Stimulated activated CD4-positive, alpha-beta T cell treated with anti-CD3 and anti-CD28 coated beads, Interleukin-1b, Interleukin-23, amount 100 ng/mL, for 4 hours (primary cell): ENCODE measurements around the gene CLCN4.

Experiments used
- DNase-seq, 2 donors: peaks; one replicate each; pipeline ENCODE4 v3.0.0-alpha.2; 2020; ENCODE audit warnings: low read depth in 2 of 2

The CLCN4 gene

DNA sequence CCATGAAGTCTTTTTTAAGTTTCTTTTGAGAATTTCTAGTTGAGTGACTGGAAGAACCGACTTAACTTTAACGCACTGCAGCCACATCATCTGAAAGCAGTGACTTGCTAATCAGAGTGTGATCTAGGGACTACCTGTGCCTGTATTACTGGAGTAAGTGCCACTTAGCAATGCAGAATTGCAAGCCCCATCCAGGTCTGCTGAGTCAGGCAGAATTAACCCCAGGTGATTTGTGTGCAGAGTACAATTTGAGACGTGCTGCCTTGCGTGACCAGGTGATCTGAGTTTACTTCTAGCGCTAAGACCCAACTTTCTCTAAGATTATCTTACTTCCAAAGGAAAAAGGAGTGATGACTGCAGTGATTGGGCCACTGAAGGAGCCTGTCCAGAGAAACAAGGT lies 85.3 kb downstream of the CLCN4 start:
- DNase-seq, result no peak

DNA sequence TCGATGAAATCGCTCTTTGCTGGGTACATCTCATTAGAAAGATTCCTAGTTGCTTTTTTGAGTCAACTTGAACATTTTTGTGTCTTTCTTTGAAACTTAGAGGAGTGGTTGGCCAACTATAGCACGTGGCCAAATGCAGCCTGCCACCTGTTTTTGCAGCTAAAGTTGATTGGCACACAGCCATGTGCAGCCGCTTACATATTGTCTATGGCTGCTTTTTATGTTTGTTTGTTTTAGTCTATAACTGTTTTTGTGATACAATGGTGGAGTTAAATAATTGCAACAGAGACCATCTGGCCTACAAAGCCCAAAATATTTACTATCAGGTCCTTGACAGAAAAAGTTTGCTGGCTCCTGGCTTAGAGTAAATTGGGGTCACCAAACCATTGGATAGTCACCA lies 86.3 kb downstream of the CLCN4 start:
- no peak for DNase-seq

DNA sequence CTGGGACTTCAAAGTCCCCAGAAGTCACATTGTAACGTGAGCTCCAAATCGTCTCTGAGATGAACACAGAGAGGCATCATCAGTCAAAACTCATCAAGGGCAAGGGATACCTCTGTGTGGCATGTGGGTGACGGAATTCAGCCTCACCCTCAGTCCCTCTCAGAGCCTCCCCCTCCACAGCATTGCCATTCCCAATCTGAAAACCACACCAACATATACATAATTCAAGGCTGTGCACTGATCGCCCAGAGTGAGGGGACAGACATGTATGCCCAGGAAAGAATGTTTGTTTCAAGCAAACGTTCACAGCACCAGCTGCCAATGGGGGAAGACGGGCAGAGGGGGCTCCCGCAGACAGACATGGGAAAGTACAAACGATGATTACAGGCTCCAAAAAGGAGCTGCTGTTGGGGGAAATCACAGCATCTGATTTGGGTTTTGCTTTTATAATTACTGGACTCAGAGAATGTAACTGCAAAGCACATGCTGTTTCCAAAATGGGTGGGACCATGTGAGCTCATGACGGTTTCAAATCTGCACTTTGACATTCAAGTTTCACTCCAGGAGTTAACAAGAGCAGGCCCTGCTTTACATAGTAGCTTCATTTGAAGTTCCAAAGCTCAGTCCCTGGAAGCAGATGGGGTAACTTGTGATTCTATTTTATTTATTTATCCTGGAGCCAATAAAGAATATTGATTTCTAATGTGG lies 88.3 kb downstream of the CLCN4 start:
- DNase-seq, result no peak

DNA sequence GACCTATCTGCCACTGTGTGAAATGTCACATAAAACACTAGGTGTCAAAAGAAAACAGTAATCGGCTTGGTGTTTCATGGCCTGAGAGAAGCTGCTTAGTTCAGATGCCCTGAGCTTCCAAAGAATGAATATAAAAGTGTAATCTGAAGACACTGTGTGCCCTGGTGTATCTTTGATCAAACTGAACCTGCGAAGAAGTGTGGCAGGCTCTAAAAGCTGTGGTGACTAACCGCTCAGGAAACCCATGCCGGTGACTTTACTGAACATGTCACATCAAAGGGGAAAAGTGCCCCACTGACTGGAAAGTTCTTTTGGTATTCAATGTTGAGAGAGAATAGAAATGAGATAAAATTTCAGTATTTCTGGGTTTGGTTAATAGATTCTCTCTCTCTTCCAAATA lies 89.1 kb downstream of the CLCN4 start:
- DNase-seq, result no peak

DNA sequence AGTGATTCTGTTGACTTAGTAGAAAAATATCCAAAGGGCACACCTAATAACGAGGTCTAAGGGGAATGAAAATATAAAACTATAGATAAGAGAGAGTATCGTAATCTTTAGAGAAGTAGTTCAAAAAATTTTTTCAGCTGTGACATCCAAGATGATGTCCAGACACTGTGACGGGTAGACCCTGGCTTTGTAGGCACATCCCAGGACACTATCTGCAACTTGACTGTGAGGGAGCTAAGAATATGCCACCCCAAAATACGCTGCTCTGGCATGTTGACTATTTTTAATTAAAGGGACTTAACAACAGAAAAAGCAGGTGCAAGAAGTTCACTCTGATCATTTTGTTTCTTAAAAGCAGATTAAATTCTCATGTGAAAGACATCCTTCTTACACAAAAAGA lies 89.5 kb downstream of the CLCN4 start:
- no peak for DNase-seq

DNA sequence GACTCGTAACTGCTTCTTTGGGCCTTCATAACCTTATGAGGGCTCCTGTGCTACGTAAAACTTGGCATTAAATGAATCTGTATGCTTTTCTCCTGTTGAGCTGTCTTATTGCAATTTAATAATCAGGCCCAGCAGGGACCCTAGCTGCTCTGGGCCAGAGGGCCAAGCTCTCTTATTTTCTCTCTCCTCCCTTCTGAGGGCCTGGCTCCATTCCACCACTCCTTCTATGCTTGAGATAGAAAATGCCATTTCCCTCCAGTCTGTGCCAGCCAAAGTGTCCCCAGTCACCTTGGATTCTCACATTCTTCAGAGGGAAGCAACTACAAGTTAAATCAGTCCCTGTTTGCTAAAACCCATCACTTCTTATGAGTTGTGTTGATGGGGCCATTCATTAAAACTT lies 90.1 kb downstream of the CLCN4 start:
- no peak for DNase-seq

DNA sequence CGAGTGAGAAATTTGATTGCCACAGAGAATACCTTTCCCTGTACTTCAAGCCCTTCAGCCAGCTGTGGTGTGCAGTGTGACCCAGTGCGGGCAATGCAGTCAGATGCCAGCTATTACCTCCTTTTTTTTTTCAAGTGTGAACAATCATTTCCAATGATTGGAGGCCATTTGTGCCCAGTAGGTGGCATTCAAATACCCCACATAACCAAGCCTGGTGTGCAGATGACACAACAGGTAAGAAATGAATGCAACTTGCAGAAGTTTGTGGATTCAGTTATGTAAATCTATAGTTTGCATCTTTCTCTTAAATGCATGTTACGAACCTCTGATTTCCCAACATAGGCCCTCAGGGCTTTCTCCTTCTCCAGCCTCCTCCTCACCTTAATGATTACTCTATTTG lies 98.0 kb downstream of the CLCN4 start:
- no peak for DNase-seq

DNA sequence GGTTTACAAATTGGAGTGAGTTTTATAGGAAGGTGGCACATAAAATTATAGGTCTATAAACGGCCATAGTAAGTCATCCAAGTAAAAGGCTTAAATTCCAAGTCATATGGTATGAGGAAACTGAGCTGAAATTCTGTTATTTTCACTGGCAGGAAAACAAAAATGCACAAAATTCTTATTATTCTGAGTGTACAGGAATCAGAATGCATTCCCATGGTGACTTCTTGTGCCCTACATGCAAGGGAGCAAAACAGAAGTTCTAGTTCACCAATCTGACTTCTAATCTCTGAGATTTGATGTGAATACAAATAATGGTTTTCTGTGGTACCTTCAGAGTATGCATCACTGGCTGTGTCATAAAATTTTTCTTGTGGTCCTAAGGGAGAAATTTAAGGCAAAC lies 102.9 kb downstream of the CLCN4 start:
- DNase-seq, result no peak

DNA sequence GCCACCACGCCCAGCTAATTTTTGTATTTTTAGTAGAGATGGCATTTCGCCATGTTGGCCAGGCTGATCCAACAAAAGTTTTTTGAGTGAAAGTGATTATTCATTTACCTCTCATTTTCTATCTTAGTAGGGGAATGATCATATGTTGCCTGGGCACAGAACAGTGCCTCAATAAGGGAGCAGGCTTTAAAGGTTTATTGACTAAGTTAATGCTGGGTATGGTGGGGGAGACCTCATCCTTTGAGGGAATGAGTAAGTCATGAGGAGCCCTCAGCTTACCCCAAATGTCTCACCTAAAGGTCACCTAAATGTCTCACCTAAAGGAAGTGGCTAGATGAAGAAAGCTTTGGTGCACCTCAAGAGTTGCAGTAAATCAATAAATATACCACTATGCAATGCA lies 109.0 kb downstream of the CLCN4 start:
- no peak for DNase-seq

DNA sequence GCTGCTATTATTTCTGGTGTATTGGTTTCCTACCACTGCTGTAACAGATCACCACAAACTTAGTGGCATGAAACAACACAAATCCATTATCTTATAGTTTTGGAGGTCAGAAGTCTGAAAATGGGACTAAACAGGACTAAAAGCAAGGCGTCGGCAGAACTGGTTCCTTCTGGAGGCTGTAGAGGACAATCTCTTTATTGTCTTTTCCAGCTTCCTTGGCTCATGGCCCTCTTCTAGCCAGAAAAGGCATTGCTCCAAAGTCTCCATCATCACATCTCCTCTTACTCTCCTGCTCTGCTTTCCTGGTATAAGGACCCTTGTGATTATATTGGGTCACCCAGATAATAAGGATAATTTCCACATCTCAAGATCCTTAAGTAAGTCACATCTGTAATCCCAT lies 121.9 kb downstream of the CLCN4 start:
- no peak for DNase-seq

DNA sequence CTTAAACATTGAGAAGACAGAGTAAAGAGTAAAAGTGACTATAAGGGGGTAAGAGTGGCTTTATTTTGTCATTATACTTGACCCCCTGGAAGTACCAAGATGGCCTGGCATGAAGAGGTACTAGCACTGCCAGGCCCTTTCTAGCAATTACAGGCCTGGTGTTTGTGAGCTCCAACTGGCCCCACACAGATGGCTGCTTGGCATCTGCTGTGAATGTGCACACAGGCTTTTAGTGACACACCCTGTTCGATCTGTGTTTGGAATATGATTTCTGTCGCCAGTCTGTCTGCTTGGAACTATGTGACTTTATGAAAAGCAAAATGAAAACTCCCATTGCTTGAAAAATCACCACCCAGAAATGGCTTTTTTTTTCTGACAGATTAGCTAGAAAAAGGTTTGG lies 123.3 kb downstream of the CLCN4 start:
- no peak for DNase-seq

DNA sequence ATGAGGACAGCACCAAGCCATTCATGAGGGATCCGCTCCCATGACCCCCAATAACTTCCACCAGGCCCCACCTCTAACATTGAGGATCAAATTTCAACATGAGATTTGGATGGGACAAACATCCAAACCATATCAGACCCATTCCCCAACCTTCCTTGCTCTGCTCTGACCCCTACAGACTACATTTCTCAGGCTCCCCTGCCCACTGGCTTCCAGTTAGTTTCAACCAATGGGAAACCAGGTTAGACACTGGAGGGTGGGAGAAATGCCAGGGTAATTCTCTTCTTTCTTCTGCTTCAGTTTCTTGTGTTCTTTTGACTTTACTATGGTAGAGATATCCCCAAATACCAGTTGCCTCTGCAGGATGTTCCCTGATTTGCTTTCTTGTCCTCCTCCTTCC lies 125.7 kb downstream of the CLCN4 start:
- no peak for DNase-seq

DNA sequence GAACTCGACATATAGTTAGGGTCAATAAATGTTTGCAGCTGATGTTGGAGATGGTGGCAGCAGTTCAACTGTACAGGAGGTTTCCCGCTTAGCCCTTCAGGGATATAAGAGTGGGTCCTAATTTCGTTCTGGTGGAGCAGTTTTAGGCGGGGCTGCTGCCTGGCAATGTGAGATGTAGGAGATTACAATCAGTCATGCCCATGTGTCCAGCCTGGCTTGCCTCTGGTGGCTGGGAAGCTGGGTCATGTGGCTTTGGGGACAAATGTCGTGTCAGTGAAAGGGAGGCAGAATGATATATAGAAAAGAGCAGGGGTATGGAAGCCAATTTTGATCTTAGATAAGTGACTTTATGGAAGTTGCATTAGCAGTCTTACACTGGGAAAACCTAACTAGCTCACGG lies 129.4 kb downstream of the CLCN4 start:
- DNase-seq, result no peak
